Upper lobe of left lung (tissue), 4 donors: ENCODE measurements around the gene SPDYE17.
"Not testable (repeated sequence)": the region's sequence is repeated elsewhere in the genome, so short reads cannot be mapped to it uniquely, and the experiment has no call there.

Source experiments
- EP300 ChIP-seq, 4 donors: sonication (generic); formaldehyde crosslinking; IDR thresholded peaks; one replicate each; pipeline ENCODE4 v1.5.1; 2017; ENCODE audit warnings: antibody characterized with exemption in 4 of 4, control low read depth in 2 of 4
- POLR2A ChIP-seq, 4 donors: fragments of 450-650 bp; IDR thresholded peaks; one replicate each; pipeline ENCODE4 v1.5.1; 2016 to 2017; ENCODE audit warnings: antibody characterized with exemption in 4 of 4, mild to moderate bottlenecking in 2 of 4
- POLR2AphosphoS5 ChIP-seq, 2 donors: sonication (generic); formaldehyde crosslinking; IDR thresholded peaks; one replicate each; pipeline ENCODE4 v1.5.1; 2017; ENCODE audit warnings: antibody characterized with exemption in 2 of 2
- TF ChIP-seq, protein P1 (sequence below), 6 experiments: fragments of 450-650 bp in 4 of 6; fragments of 200-600 bp in 2 of 6; sonication (generic) in 2 of 6; IDR thresholded peaks; one replicate each; pipeline ENCODE4 v1.5.1; 2016 to 2019; ENCODE audit warnings: antibody characterized with exemption in 6 of 6

DNA sequence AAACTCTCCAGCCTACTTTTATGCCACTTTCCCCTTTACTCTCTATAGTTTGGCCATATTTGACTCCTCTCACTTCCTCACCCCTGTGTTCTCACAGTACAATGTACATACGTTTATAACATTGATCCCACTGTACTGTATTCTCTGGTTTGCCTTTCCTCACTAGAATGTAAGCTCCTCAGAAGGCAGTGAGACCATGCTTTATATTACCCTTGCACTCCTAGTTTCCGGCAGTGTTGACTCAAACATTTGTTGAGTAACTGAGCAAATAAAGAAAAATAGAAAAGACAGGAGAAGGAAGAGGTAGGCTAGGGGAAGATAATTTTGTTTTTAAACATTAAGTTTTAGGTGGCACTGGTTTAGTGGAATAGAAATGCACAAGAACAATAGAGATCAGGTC, 48.1 kb upstream of the SPDYE17 start:
- TF ChIP-seq, protein P1, sequence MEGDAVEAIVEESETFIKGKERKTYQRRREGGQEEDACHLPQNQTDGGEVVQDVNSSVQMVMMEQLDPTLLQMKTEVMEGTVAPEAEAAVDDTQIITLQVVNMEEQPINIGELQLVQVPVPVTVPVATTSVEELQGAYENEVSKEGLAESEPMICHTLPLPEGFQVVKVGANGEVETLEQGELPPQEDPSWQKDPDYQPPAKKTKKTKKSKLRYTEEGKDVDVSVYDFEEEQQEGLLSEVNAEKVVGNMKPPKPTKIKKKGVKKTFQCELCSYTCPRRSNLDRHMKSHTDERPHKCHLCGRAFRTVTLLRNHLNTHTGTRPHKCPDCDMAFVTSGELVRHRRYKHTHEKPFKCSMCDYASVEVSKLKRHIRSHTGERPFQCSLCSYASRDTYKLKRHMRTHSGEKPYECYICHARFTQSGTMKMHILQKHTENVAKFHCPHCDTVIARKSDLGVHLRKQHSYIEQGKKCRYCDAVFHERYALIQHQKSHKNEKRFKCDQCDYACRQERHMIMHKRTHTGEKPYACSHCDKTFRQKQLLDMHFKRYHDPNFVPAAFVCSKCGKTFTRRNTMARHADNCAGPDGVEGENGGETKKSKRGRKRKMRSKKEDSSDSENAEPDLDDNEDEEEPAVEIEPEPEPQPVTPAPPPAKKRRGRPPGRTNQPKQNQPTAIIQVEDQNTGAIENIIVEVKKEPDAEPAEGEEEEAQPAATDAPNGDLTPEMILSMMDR (IDR thresholded peaks at IDR 0.05), result not testable (repeated sequence)
- TF ChIP-seq EP300, POLR2A, POLR2AphosphoS5 (IDR thresholded peaks at IDR 0.05): not testable (repeated sequence)
